DND-41 (cell line): ENCODE measurements around the gene TAS1R3.

Source experiments
- CTCF ChIP-seq: IDR thresholded peaks from 2 replicates; pipeline ENCODE4 v1.5.1; 2012; ENCODE audit warnings: borderline replicate concordance, low read length, moderate library complexity, mild to moderate bottlenecking; ENCODE audit not compliant: poor library complexity, severe bottlenecking; ENCODE audit errors: extremely low read depth
- EZH2 ChIP-seq: IDR thresholded peaks from 3 replicates; pipeline ENCODE4 v1.6.1; 2012; ENCODE audit warnings: borderline replicate concordance, low read depth, mild to moderate bottlenecking, moderate library complexity, low read length, inconsistent platforms; ENCODE audit not compliant: severe bottlenecking

GRCh38 chr1:1287288-1288110 is 43.6 kb upstream of the TAS1R3 start:
- TF ChIP-seq CTCF (no peak), EZH2 (no peak)
